Prostate gland (tissue), 2 donors: ENCODE data around the gene PDE6A.

Experiments used
- POLR2A ChIP-seq: fragments of 450-650 bp; IDR thresholded peaks from one replicate; pipeline ENCODE4 v1.6.1; 2016; ENCODE audit warnings: antibody characterized with exemption, mild to moderate bottlenecking
- TF ChIP-seq, protein P1 (sequence below), 4 experiments: fragments of 200-600 bp in 2 of 4; fragments of 450-650 bp in 2 of 4; sonication (generic) in 2 of 4; IDR thresholded peaks; 1 replicate in 3 of 4; 2 replicates in 1 of 4; pipeline ENCODE4 v1.5.1; 2016 to 2019; ENCODE audit warnings: antibody characterized with exemption in 4 of 4, mild to moderate bottlenecking in 2 of 4, moderate library complexity in 2 of 4

DNA sequence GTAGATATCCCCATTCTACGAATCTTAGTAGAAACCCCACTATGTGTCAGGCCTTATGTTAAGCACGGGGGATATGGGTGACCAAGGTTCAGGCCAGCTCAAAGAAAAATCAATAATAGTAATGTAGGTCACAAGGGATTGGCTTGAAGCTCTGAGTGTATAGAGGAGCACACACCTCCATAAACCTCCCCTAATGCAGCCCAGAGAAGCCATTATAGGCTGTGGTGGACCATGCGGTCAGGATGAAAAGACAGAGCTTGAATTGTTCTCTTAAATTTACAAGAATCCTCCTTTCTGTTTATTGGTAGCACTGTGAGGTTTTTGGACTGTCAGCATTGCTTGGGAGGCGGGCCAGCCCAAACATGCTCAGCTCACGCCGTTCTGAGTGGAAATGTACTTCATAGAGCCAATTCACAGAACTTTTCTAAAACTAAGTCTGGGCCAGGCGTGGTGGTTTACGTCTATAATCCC lies 9.1 kb downstream of the PDE6A start:
- no peak for TF ChIP-seq POLR2A
- TF ChIP-seq, protein P1, sequence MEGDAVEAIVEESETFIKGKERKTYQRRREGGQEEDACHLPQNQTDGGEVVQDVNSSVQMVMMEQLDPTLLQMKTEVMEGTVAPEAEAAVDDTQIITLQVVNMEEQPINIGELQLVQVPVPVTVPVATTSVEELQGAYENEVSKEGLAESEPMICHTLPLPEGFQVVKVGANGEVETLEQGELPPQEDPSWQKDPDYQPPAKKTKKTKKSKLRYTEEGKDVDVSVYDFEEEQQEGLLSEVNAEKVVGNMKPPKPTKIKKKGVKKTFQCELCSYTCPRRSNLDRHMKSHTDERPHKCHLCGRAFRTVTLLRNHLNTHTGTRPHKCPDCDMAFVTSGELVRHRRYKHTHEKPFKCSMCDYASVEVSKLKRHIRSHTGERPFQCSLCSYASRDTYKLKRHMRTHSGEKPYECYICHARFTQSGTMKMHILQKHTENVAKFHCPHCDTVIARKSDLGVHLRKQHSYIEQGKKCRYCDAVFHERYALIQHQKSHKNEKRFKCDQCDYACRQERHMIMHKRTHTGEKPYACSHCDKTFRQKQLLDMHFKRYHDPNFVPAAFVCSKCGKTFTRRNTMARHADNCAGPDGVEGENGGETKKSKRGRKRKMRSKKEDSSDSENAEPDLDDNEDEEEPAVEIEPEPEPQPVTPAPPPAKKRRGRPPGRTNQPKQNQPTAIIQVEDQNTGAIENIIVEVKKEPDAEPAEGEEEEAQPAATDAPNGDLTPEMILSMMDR (IDR thresholded peaks at IDR 0.05) = no peak
